LHCN-M2 (cell line): ENCODE data around the gene RPL36AL. TPM values are rescaled to one million over a fixed set of nuclear protein-coding genes. Genes with fewer than 3 reads are reported as not detected.

Experiments used
- DNase-seq: peaks from one replicate; pipeline ENCODE4 v3.0.0-alpha.2; 2012; ENCODE audit warnings: low read depth
- total RNA-seq: library from RNA; depleted of rRNA; stranded (reverse); fragments of >200 nt; gene quantifications from 2 replicates; pipeline ENCODE4 v1.2.3, GENCODE V29; 2014; rRNA removed

RPL36AL gene
- total RNA-seq, 1 experiment from 2014 or later = 160 TPM

DNA sequence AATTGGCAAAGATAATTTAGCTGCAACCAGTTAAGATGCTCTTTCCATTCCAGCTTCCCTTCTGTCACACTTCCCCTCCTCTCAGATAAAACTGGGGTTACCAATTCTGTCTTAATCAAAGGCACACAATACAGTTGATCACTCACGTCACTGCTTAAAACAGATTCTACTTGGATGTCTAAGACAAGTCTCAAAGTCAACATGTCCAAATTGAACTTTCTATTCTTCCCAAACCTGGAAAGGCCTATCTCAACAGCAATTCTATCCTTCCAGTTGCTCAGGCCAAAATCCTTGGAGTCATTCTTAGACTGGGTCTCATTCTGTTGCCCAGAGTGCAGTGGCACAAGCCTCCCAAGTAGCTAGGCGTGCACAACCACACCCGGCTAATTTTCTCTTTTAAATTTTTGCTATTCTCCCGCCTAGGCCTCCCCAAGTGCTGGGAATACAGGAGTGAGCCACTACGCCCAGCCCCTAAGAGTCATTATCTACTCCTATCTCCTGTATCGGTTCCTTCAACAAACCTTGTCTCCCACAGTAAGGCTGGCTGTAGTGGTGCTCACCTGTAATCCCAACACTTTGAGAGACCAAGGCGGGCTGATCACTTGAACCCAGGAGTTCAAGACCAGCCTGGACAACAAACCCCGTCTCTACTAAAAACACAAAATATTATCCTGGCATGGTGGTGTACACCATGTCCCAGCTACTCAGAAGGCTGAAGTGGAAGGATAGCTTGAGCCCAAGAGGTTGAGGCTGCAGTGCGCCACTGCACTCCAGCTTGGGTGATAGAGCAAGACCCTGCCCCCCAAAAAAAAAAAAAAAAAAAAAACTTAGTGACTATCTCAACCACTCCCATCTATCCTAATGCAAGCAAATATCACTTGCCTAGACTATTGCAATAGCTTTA lies 39.0 kb downstream of the RPL36AL start:
- DNase-seq = no peak

DNA sequence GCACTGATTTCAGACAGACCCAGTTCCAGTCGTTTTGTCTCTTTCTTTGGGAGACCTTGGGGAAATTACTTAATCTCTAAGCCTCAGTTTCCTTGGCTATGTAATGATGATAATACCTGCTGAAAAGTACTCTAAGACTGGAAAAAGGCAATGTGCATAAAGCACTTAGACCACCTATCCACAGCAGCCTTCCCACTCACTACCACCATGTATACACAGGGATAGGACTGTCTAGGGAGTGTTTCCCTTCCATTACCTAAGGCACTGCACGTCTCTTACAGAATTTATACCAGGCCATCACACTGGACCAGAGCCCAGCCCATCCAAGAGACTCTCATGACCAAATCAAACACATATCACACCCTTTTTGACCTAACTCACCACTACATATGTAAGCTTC lies 40.6 kb downstream of the RPL36AL start:
- no peak for DNase-seq

DNA sequence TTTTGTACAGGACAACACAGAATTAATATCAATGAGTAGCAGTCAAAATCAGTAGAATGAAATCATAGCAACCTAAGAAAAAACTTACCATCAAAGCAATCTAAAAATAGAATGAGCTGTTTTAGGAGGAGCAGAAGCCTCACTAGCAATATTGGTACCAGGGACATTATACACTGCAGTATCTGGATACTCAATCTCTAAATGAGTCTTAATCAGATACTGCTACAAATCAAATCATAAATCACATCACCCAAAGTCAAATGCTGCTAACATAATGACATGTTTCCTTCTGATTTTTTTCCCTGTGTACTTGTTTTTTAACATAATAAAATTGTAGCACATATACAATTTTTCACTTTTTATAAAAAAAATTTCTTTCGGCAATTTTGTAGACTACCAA lies 42.3 kb downstream of the RPL36AL start:
- DNase-seq = no peak

DNA sequence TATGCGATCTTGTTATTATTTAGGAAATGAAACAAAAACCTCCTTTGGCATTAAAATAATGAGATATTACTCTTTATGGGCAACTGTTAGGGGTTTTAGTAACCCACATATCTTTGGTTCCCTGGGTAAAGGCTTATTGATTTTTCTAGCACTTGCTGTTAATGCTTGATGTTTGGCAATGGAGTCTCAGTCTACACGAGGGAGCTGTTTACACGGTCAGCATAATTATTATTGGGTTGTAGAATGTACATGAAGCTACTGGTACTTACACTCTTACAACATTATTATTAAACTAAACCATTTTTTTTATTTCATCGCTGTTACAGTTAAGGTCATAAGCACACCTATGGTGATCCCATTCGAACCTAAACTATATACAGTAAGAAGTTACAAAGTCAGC lies 46.4 kb downstream of the RPL36AL start:
- DNase-seq = no peak

DNA sequence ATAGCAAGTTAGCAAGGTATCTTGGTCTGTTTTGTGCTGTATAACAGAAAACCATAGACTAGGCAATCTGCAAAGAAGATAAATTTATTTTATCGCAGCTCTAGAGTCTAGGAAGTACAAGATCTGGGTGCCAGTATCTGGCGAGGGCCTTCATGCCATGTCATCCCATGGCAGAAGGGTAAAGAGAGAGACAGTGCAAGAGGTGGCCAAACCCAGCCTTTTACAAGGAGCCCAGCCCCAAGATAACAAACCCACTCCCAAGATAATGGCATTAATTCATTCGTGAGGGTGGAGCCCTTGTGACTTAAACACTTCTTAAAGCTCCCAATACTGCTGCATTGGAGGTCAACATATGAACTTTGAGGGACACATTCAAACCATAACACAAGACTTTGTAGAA lies 51.1 kb downstream of the RPL36AL start:
- no peak for DNase-seq

Other genes with a start within 250 kb of the RPL36AL start
- 2,086 and 4,823 TPM in 2 replicates for gene RPS29, start 34.2 kb downstream of the RPL36AL start, total RNA-seq
- 42.8 and 46.1 TPM in 2 replicates for gene LRR1, start 21.7 kb downstream of the RPL36AL start, total RNA-seq
- 97.6 and 105 TPM in 2 replicates for gene MGAT2, start 173 bp upstream of the RPL36AL start, total RNA-seq
- gene DNAAF2, start 14.6 kb upstream of the RPL36AL start, total RNA-seq = 11.2 and 16.0 TPM in 2 replicates
- 26.5 and 29.1 TPM in 2 replicates for gene POLE2, start 67.6 kb upstream of the RPL36AL start, total RNA-seq
- 1.9 and 2.1 TPM in 2 replicates for gene KLHDC1, start 72.5 kb upstream of the RPL36AL start, total RNA-seq
- gene KLHDC2, start 147.5 kb upstream of the RPL36AL start, total RNA-seq = 37.7 and 48.0 TPM in 2 replicates
- 37.3 and 49.0 TPM in 2 replicates for gene NEMF, start 232.2 kb upstream of the RPL36AL start, total RNA-seq